HG02588 (cell line): ENCODE measurements around the gene KRTAP10-7.
"Not testable (repeated sequence)": the region's sequence is repeated elsewhere in the genome, so short reads cannot be mapped to it uniquely, and the experiment has no call there.

Source experiments
- ATAC-seq: cut with Tn5 transposase; IDR thresholded peaks from one replicate; pipeline ENCODE4 v1.9.1; 2021; ENCODE audit warnings: mild to moderate bottlenecking, moderate library complexity; ENCODE audit not compliant: unreplicated experiment

The KRTAP10-7 gene

DNA sequence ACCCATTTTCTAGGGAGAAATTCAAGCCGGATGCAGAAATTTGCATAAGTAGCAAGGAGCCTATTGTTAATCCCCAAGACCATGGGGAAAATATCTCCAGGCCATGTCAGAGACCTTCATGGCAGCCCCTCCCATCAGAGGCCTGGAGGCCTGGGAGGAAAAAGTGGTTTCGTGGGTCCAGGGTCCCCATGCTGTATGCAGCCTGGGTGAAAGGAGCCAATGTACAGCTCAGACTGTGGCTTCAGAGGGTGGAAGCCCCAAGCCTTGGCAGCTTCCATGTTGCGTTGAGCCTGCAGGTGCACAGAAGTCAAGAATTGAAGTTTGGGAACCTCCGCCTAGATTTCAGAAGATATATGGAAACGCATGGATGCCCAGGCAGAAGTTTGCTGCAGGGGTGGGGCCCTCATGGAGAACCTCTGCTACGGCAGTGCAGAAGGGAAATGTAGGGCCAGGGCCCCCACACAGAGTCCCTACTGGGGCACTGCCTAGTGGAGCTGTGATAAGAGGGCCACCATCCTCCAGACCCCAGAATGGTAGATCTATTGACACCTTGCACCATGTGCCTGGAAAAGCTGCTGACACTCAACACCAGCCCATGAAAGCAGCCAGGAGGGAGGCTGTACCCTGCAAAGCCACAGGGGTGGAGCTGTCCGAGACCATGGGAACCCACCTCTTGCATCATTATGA, 9.9 kb downstream of the KRTAP10-7 start:
- ATAC-seq = not testable (repeated sequence)

DNA sequence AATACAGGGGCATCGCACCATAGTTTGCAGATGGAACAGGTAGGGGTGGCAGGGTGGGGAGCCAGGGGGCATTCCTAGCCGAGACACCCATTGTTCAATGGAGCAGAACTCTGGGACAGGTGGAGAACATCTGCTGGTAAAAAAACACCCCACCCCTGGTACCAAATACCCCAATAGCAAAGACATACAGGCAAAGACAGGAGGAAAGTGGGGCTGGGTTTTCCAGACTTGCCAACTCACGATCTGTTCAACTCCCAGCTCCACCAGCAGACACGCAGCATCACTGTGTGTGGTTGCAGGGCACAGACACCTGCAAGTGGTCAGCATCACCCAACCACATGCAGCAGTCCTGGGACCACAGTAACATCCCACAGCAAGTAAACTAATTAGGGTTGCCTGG, 11.2 kb downstream of the KRTAP10-7 start:
- ATAC-seq = no peak

DNA sequence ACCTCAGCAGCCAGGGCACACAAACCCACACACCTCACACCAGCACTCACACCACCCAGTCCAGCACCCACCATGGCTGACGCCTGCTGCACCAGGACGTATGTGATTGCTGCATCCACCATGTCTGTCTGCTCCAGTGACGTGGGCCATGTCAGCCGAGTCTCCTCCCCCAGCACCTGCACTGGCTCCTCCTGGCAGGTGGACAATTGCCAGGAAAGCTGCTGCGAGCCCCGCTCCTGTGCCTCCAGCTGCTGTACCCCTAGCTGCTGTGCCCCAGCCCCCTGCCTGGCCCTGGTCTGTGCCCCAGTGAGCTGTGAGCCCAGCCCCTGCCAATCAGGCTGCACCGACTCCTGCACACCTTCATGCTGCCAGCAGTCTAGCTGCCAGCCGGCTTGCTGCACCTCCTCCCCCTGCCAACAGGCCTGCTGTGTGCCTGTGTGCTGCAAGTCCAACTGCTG, 11.7 kb downstream of the KRTAP10-7 start, which contains the start of gene KRTAP10-8:
KRTAP10-8 (plus strand) TSS at position 51 of the 458 bp plus-strand sequence; CDS start at position 73, 22 bp downstream.
- ATAC-seq = no peak

DNA sequence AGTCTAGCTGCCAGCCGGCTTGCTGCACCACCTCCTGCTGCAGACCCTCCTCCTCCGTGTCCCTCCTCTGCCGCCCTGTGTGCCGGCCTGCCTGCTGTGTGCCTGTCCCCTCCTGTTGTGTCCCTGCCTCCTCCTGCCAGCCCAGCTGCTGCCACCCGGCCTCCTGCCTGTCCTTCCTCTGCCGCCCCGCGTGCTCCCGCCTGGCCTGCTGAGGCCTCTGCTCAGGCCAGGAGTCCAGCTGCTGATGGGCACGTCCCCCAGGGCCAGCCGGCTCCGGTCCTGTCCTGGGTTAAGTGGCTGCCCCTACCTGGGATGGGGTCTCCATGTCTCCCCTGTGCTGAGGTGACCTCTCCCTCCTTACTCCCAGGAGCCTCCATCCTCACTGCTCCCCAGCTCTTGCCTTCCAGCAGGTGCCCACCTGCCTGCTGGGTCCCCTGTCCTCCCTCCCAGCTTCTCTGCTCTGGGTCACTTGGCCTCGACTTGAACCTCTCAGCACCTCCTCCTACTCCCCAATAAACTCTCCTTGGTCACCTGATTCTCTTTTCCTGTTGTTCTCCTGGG, 12.4 kb downstream of the KRTAP10-7 start:
- no peak for ATAC-seq

DNA sequence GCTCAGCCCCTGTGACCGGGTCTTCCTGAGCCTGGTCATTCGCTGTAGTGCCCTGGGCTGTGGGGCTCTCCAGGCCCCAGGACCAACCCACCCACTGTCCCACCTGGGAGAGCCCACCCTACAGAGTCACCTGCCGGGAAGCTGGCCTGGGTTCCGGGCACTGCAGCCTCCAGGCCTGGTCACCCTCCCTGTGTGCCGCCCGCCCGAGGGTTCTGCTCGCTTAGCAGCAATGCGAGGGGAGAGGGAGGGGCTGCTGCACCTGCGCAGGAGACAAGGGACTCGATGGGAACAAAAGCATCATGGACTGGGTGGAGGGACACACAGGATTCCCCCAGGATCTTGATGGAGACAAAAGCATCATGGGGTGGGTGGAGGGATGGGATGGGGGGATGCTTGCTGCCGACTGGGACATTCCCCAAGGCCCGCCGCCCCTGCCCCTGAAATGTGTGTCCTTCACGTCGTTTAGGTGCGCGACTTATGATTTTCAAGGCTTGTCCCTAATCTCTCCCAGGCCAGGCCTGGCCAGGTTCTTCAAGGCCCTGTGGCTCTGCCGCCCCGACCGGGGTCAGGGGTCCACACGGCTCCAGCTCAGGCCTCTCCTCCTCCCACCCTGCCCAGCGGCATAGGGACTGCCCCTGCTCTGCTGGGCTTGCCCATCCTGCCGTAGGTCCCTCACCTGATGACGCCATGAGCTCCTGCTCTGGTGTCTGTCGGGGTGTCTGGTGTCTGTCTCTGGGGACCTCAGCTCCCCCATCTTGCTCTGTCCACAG, 13.2 kb downstream of the KRTAP10-7 start:
- ATAC-seq = no peak

DNA sequence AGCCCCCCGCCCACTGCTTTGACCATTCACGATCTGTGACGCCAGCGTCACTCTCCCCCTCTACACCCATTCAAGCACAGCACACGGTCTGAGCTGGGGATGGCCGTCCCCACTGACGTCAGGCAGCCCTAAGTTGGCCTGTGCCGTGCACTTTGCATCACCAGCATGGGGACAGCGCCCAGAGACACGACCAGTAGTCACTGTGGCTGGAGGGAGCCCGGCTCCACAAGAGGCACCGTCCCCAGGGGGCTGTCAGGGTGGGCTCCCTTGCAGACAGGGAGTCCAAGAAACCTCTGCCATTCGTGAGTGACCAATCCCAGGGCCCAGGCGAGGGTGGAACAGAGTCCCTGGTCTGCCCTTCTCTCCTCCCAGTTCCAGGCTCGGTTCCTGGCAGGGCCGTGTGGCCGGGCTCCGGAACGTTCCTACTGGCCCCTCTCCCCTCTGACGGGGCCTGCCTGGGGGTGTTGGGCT, 13.8 kb downstream of the KRTAP10-7 start:
- no peak for ATAC-seq

DNA sequence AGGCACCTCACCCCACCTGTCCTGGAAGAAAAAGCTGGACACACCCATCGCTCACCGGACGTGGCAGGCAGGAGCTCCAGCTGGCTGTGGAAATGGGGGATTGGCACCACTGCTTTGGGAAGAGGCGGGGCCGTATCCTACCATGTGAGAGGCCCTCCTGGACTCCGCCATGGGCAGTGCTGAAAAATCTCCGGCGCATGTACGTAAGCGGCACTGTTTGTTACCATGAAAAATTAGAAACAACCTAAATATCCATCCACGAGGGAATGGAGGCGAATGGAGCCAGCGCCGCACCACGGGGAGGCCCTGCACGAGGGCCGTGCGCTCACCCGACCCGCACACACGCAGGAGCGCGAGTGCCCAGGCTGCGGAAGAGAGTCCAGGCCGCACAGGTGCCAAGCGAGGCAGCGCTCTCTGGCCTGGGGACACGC, 14.6 kb downstream of the KRTAP10-7 start:
- no peak for ATAC-seq

DNA sequence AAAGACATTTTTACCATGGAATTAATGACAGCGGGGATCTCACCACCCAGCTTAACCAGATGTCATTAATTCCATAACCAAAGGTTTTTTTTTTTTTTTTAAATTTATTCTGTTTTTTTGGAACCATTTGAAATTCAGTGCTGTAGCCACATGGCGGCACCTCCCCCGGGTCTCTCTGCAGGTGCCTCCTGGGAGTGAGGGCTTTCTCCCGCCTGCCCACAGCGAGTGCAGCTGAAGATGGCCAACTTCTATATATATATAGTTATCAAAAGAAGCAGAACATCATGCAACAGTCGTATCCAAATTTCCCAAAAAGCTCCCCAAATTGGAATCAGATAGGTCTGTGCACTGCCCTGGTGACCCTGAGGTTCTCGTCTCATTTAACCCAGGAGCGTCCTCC, 15.1 kb downstream of the KRTAP10-7 start:
- no peak for ATAC-seq

DNA sequence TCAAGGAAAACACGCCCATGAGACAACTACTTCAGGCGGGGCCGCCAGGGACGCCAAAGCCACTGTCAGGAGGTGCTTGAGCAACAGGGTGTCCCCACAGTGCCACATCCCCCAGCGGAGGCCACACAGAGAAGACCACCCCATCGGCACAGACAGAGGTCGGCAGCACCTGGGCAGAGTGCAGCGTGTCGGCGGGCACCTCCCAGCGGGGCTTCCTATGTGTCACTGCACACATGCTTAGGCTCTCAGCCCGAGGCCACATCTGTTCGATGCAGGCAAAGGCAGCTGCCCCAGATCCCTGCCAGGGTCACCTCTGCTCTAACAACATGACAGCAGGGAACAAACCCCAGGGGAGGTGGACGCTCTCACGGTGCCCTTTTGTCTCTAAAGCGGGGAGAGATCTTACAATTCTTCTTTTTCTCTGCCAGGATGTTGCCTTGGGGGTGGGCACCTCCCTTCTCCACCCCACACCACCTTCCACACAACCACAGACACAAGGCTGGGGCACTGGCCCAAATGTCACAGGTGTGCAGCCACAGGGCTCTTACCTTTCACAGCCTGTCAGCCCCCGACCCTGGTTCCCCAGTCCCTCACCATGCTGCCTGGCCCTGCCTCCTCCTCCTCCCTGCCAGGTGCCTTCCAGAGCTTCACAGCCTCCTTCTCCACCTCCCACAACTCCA, 15.7 kb downstream of the KRTAP10-7 start:
- no peak for ATAC-seq

DNA sequence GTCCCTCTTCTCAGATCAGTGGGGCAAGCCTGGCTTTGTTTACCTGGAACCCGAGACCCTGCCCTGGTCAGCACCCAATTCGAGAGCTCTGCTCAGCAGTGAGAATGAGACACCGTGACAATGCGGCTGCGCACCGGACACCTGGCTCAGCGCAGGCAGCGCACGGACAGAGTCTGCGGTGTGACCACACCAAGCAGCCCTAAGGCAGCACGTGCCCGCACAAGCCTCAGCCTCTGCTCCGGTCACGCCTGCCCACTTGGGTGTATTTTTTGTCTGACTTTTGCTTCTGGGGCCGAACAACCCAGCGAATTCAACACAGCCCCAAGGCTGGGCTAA, 16.2 kb downstream of the KRTAP10-7 start:
- ATAC-seq = no peak

DNA sequence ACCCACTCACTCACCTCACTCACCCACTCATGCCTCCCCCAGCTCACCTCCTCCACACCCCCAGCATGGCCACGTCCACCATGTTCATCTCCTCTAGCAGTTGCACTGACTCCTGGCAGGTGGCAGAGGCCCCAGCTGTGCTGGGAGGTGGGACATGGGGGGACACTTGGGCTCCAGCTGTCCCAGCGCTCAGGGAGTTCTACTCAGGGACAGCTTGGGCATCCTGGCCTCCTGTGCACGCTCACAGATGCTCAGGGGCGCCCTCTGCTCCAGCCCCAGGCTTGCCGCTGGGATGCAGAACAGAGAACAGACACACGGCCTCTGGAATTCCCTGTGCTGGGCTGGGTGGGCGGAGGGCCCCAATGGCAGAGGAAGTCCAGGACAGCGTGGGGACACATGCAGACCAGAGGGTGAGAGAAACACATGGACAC, 16.7 kb downstream of the KRTAP10-7 start:
- no peak for ATAC-seq

DNA sequence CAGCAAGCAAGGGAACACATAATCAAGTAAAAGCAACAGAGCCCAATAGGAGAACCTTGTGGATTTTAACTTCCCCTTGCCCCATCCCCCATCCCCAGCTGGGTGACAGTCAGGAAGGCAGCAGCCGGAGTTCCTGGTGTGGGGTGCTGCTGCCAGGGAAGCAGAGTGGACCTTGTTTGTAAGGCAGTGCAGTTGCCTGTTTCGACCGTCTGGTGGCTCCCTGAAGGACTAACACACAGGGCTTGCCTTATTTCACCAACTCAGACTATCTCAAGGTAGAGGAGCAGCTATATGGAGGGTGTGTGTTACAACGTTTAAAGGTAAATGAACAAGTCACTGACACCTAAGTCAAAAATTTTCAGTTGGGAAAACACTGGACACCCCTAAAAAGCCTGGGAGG, 18.1 kb downstream of the KRTAP10-7 start:
- ATAC-seq = no peak

DNA sequence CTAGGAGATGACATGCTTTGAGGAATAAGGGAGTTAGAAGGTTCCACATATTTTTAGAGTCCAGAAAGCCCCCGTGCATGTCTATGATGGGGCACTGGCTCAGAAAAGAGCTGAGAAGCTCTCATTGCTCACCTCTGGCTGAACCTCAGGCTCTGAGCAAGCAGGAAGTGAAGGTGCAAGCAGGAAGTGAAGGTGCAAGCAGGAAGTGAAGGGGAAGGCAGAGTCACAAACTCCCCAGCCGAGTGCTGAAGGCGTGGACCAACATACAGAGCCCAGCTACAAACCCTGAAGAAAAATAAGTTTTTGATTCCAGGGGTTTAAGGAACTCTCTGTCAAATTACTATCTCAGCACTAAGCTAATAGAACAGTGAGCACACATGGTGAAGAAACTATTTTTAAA, 18.5 kb downstream of the KRTAP10-7 start:
- ATAC-seq = no peak

DNA sequence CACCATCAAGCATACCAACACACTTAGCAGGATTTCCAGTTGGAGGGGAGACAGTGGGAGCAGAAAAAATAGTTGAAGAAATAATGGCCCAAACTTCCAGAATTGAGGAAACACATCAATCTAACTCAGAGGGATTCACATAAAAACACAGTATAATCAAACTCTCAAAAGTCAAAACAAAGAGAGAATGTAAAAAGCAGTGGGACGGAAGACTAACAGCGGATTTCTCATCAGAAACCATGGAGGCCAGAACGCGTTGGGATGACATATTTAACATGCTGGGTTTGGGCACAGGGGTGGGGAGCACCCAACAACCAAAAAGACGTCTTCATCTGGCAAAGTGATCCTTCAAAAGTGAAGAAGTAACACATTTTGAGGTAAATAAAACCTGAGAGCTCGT, 19.5 kb downstream of the KRTAP10-7 start:
- ATAC-seq = no peak

DNA sequence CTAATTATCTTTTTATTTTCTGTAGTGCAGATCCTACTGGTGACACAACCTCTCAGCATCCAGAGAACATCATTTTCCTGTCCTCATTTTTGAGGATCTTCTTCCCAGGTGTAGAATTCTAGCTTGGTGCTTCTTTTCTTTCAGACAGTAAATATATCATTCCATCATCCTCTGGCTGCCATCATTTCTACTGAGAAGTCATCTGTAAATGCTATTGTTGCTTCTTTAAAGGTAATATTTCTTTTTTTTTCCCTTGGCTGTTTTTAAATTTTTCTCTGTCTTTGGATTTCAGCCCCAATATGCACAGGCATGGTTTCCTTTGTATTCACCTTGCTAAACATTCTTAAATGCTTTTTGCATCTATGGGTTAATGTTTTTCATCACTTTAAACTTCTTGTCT, 23.2 kb downstream of the KRTAP10-7 start:
- ATAC-seq = no peak

DNA sequence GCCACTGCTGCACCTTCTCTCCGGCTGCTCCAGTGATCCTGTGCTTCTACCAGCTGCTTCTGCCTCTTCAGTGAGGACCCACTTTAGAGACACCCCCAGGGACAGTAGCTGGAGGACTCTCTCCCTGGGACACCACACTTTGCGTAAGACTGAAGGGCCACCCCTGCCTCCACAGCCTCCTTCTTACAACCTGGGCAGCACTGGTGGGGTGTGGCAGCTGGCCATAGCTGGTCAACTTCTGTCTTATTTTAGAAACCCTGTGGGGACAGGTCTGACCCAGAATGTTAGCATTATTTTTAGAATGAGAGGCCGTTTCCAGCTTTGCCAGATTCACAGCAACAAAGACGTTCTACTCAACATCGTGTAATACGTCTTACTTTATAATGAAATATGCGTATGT, 25.4 kb downstream of the KRTAP10-7 start:
- ATAC-seq = no peak

DNA sequence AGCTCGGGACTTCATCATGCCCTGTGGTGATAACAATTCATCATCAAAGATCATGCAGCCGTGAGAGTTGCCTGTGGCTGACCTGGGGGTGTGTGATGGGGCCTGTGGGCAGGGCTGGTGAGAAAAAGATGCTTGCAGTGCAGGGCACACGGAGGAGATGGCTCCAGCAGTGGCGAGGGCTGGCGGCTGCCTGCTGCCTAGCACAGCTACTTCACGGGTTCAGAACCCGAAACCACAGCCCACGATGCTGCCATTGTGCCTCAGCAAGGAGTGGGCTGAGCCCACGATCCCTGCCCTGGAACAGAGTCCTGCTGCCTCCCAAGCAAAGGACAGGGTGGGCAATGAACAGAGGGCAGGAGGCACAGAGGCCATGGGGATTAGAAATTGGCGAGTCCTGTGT, 25.9 kb downstream of the KRTAP10-7 start:
- no peak for ATAC-seq

DNA sequence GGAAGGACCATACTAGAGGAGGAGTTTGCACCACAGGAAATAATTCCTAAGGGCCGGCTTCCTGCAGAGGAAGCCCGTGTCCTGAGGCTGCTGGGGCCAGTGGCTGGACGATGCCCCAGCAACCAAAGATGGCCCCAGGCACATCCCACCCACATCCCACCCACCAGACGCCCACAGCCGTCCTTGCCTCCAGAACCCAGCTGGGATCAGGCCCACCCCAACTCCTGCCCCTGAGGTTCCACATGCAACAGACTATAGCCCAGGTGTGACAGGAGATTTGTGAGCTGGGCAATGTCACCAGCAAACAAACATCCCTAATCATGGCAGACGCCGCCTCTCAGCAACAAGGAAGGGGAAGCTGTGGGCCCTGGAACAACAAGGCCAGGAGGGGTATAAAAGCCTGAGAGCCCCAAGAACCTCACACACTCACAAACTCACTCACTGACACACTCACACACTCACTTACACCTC, 26.3 kb downstream of the KRTAP10-7 start, which contains the start of gene KRTAP10-9:
KRTAP10-9 (plus strand) TSS at position 421 of the 471 bp plus-strand sequence. CDS start 79 bp downstream, outside the sequence.
- ATAC-seq = no peak

DNA sequence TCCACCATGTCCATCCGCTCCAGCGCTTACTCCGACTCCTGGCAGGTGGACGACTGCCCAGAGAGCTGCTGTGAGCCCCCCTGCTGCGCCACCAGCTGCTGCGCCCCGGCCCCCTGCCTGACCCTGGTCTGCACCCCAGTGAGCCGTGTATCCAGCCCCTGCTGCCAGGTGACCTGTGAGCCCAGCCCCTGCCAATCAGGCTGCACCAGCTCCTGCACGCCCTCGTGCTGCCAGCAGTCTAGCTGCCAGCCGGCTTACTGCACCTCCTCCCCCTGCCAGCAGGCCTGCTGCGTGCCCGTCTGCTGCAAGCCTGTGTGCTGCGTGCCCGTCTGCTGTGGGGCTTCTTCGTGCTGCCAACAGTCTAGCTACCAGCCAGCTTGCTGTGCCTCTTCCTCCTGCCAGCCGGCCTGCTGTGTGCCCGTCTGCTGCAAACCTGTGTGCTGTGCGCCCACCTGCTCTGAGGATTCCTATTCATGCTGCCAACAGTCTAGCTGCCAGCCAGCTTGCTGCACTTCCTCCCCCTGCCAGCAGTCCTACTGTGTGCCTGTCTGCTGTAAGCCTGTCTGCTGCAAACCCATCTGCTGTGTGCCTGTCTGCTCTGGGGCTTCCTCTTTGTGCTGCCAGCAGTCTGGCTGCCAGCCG, 26.9 kb downstream of the KRTAP10-7 start:
- not testable (repeated sequence) for ATAC-seq

DNA sequence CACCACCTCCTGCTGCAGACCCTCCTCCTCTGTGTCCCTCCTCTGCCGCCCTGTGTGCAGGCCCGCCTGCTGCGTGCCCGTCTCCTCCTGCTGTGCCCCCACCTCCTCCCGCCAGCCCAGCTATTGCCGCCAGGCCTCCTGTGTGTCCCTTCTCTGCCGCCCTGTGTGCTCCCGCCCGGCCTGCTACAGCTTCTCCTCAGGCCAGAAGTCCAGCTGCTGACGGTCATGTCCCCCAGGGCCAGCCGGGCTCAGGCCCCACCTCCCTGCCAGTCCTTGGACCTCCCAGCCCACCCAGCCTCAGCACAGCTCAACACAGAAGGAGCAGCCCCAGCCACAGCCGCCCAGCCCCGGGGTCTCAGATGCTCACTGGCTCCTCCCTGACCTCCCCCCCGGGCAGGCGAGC, 27.4 kb downstream of the KRTAP10-7 start:
- not testable (repeated sequence) for ATAC-seq
